Fibroblast of the aortic adventitia (primary cell): Measurements from ENCODE around the gene RAB3GAP2. TPM values are rescaled to one million over a fixed set of nuclear protein-coding genes. Genes with fewer than 3 reads are reported as not detected.

Experiments
- DNase-seq: peaks from one replicate; pipeline ENCODE4 v3.0.0-alpha.2; 2010; ENCODE audit warnings: low read depth
- H3K4me3 ChIP-seq: 2 replicates; pipeline ENCODE4 v1.5.1; 2011; ENCODE audit warnings: low read depth, mild to moderate bottlenecking, control low read depth, low read length, moderate library complexity
- CTCF ChIP-seq: IDR thresholded peaks from 2 replicates; pipeline ENCODE4 v1.5.1; 2011; ENCODE audit warnings: mild to moderate bottlenecking, low read length, control low read depth, inconsistent platforms; ENCODE audit not compliant: insufficient read depth
- total RNA-seq: library from RNA; depleted of rRNA; stranded (reverse); fragments of >200 nt; gene quantifications from 2 replicates; pipeline ENCODE4 v1.2.3, GENCODE V29; 2012; ENCODE audit warnings: low replicate concordance

The RAB3GAP2 gene
- total RNA-seq, 1 donor: 39.7 TPM

- H3K4me3 ChIP-seq: peak overlapping the region; percentile 31
- peak; percentile 95 for DNase-seq
- TF ChIP-seq CTCF: no peak
Observed at GRCh38 chr1:220300442-220301121, 28.3 kb upstream of the RAB3GAP2 start.

GRCh38 chr1:220299337-220299736, 27.1 kb upstream of the RAB3GAP2 start:
- no peak for DNase-seq
- TF ChIP-seq CTCF: no peak

GRCh38 chr1:220298470-220299205, 26.4 kb upstream of the RAB3GAP2 start:
- no peak for TF ChIP-seq CTCF
- H3K4me3 ChIP-seq: no peak overlapping the region
- DNase-seq: no peak

More at GRCh38 chr1:220299337-220299736, 27.1 kb upstream of the RAB3GAP2 start:
- no peak overlapping the region for H3K4me3 ChIP-seq

GRCh38 chr1:220296981-220297380, 24.7 kb upstream of the RAB3GAP2 start:
- peak; percentile 26 for DNase-seq
- H3K4me3 ChIP-seq: no peak overlapping the region
- TF ChIP-seq CTCF: no peak

GRCh38 chr1:220294846-220295301, 22.6 kb upstream of the RAB3GAP2 start:
- TF ChIP-seq CTCF: no peak
- no peak overlapping the region for H3K4me3 ChIP-seq
- DNase-seq: peak; percentile 50

- H3K4me3 ChIP-seq: no peak overlapping the region
- no peak for DNase-seq
- TF ChIP-seq CTCF: no peak
Observed at GRCh38 chr1:220291580-220291979, 19.3 kb upstream of the RAB3GAP2 start.
